HG02763 (cell line): ENCODE data around the gene BCL2L14.

ENCODE experiments used
- ATAC-seq: cut with Tn5 transposase; IDR thresholded peaks from one replicate; pipeline ENCODE4 v1.9.1; 2021; ENCODE audit warnings: mild to moderate bottlenecking, moderate library complexity; ENCODE audit not compliant: unreplicated experiment

The BCL2L14 gene

GRCh38 chr12:12051668-12052067 lies 19.1 kb upstream of the BCL2L14 start:
- ATAC-seq: no peak

- no peak for ATAC-seq
These were observed 15.7 kb upstream of the BCL2L14 start for GRCh38 chr12:12054993-12055392.

GRCh38 chr12:12056951-12057350 lies 13.8 kb upstream of the BCL2L14 start:
- no peak for ATAC-seq

GRCh38 chr12:12064596-12064995 lies 6.1 kb upstream of the BCL2L14 start:
- no peak for ATAC-seq

GRCh38 chr12:12068751-12069150 lies 2.0 kb upstream of the BCL2L14 start:
- ATAC-seq: no peak

- no peak for ATAC-seq
These were observed 754 bp upstream of the BCL2L14 start for GRCh38 chr12:12069821-12070548.

- no peak for ATAC-seq
These were observed 1.5 kb downstream of the BCL2L14 start for GRCh38 chr12:12072064-12072760.

DNA sequence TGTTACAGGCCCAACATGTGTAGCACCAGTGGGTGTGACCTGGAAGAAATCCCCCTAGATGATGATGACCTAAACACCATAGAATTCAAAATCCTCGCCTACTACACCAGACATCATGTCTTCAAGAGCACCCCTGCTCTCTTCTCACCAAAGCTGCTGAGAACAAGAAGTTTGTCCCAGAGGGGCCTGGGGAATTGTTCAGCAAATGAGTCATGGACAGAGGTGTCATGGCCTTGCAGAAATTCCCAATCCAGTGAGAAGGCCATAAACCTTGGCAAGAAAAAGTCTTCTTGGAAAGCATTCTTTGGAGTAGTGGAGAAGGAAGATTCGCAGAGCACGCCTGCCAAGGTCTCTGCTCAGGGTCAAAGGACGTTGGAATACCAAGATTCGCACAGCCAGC lies 8.6 kb downstream of the BCL2L14 start:
- no peak for ATAC-seq

DNA sequence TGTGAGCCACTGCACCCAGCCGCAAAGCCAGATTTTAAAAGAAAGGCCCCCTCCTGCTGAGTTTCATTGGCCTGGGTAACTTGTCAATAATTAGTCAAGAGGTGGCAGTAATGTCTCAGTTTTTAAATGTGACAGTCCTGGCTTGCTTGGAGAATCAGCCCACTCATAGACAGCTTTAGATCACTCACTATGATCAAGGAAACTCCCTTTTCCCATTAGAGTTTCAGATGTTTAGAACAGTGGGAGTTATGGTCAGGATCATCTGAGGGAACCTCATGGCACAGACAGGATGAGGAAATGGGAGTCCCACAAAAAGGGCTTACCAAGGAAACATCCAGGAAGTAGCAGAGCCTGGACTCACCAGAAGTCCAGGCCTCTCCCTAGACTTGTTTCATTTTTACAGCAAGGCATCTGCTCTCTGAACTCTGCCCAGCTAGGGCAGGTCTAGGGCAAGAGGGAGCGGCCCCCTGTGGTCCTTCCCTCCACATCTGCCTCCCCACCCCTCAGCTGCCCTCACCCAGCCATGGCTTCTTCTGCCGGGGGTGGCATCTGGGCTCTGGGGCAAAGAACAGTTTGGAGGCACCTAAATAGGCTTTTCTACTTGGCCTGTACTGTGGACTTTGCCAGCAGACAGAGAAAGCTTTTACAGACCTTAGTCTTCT lies 11.2 kb downstream of the BCL2L14 start:
- ATAC-seq: peak; percentile 48

DNA sequence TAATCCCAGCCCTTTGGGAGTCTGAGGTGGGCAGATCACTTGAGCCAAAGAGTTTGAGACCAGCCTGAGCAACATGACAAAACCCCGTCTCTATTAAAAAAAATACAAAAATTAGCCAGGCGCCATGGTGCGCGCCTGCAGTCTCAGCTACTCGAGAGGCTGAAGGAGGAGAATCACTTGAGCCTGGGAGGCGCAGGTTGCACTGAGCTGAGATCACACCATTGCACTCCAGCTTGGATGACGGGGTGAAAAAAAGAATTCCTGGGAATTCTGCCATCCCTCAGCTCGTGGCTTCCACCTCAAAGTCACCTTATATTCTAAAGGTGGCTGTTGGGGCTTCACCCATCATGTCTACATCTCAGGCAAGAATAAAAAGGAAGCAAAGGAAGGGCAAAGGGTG lies 12.9 kb downstream of the BCL2L14 start:
- no peak for ATAC-seq

- no peak for ATAC-seq
These were observed 15.6 kb downstream of the BCL2L14 start for GRCh38 chr12:12086362-12086761.

- no peak for ATAC-seq
These were observed 16.4 kb downstream of the BCL2L14 start for GRCh38 chr12:12086973-12087692.

- ATAC-seq: no peak
These were observed 16.9 kb downstream of the BCL2L14 start for GRCh38 chr12:12087693-12088034.

DNA sequence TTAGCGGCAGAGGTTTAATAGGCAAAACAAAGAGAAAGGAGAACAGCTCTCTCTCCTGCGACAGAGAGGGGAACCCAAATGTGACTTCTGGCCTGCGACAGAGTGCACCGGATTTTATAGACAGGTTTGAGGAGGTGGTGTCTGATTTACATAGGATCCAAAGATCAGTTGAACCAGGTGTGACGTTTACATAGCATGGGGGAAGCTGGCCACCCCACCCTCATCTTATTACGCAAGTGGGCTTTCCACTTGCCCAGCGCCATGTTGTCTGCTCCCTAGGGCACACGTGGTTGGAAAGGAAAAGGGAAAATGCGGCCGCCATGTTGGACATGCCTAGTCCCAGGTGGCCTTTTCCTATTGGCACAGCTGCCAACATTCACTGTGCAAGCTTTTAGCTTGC lies 17.4 kb downstream of the BCL2L14 start:
- no peak for ATAC-seq

DNA sequence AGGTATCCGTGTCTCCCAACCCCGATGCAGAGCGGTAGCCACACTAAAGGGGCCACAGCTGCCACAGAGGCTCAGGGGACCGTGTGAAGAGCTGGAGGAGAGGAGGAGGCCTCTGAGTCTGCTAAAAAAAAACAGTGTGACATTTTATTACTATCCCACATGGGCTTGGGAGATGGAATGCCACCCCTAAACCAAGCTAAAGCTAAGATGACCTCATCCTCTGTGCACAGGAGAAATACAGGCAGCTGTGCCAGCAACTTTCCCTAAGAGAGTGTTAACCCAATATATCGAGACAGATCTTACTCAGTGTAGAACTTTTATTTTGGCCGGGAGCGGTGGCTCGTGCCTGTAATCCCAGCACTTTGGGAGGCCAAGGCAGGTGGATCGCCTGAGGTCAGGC lies 18.0 kb downstream of the BCL2L14 start:
- no peak for ATAC-seq

- no peak for ATAC-seq
These were observed 20.3 kb downstream of the BCL2L14 start for GRCh38 chr12:12091071-12091470.

- no peak for ATAC-seq
These were observed 21.4 kb downstream of the BCL2L14 start for GRCh38 chr12:12091977-12092663.

- ATAC-seq: no peak
These were observed 23.7 kb downstream of the BCL2L14 start for GRCh38 chr12:12094481-12094880.

GRCh38 chr12:12095021-12095420 lies 24.3 kb downstream of the BCL2L14 start:
- ATAC-seq: no peak

- no peak for ATAC-seq
These were observed 27.4 kb downstream of the BCL2L14 start for GRCh38 chr12:12097891-12098690.
